Breast epithelium (tissue), 3 donors: ENCODE measurements around the gene PRG2.

Source experiments
- POLR2A ChIP-seq: fragments of 450-650 bp; IDR thresholded peaks from one replicate; pipeline ENCODE4 v1.6.1; 2016; ENCODE audit warnings: antibody characterized with exemption, mild to moderate bottlenecking, moderate library complexity
- POLR2AphosphoS5 ChIP-seq, 3 donors: sonication (generic); formaldehyde crosslinking; IDR thresholded peaks; one replicate each; pipeline ENCODE4 v1.6.1; 2017; ENCODE audit warnings: antibody characterized with exemption in 3 of 3
- TF ChIP-seq, protein P1 (sequence below), 3 donors: fragments of 450-650 bp; IDR thresholded peaks; one replicate each; pipeline ENCODE4 v1.5.1; 2016 to 2017; ENCODE audit warnings: antibody characterized with exemption in 3 of 3, mild to moderate bottlenecking in 3 of 3, moderate library complexity in 3 of 3

DNA sequence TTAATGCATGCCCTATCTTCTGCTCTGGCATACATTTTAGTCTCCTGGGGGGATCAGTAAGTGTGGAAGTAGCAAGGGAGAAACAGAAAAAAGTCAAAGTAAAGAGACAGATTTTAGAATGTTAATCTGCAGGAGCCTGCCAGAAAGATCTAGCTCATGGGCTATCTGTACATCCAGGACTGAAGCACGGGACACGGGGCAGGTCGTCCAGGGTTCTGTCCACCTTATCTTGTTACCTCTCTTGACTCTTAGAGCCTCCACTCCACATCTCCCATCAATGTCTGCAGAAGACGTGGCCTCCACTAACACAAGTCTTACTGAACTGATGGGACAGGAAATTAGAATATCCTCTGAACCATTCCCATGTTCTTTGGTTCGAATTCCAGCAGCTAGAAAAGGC lies 38.2 kb upstream of the PRG2 start:
- TF ChIP-seq POLR2AphosphoS5 (IDR thresholded peaks at IDR 0.05) (no peak), POLR2A (no peak)
- TF ChIP-seq, protein P1, sequence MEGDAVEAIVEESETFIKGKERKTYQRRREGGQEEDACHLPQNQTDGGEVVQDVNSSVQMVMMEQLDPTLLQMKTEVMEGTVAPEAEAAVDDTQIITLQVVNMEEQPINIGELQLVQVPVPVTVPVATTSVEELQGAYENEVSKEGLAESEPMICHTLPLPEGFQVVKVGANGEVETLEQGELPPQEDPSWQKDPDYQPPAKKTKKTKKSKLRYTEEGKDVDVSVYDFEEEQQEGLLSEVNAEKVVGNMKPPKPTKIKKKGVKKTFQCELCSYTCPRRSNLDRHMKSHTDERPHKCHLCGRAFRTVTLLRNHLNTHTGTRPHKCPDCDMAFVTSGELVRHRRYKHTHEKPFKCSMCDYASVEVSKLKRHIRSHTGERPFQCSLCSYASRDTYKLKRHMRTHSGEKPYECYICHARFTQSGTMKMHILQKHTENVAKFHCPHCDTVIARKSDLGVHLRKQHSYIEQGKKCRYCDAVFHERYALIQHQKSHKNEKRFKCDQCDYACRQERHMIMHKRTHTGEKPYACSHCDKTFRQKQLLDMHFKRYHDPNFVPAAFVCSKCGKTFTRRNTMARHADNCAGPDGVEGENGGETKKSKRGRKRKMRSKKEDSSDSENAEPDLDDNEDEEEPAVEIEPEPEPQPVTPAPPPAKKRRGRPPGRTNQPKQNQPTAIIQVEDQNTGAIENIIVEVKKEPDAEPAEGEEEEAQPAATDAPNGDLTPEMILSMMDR (IDR thresholded peaks at IDR 0.05) = no peak
